ENCODE results near the gene TRAK2. TPM values are rescaled to one million over a fixed set of nuclear protein-coding genes. Genes with fewer than 3 reads are reported as not detected.

The TRAK2 gene
- total RNA-seq, 1 experiment from 2014 or later: 15.2 TPM

- no TSS peak for BruUV-seq (replicated peaks)
- no peaks in the 10 kb centered on the region for H3K27me3 ChIP-seq (ENCODE audit: insufficient read depth, low read length)
- H3K4me1 ChIP-seq (ENCODE audit: control insufficient read depth in 1 of 2, insufficient read depth in 2 of 2, low read length in 2 of 2): no peaks in the 10 kb centered on the region
- H3K9ac ChIP-seq (ENCODE audit: low read length): no peak overlapping the region
- no peaks in the 10 kb centered on the region for H3K9me3 ChIP-seq (ENCODE audit: control insufficient read depth in 1 of 2, insufficient read depth in 1 of 2, low read depth in 1 of 2, low read length in 2 of 2)
- H4K20me1 ChIP-seq (ENCODE audit: insufficient read depth): no peaks in the 10 kb centered on the region
- no peaks in the 10 kb centered on the region for H3K36me3 ChIP-seq (ENCODE audit: control insufficient read depth in 1 of 2, insufficient read depth in 2 of 2, low read length in 2 of 2)
- ATAC-seq: no peak
- H3K27ac ChIP-seq (ENCODE audit: low read depth, low read length): no peak overlapping the region
- no peak overlapping the region for H3K4me3 ChIP-seq (replicated peaks in 1 of 2; ENCODE audit: low read depth in 1 of 2, low read length in 2 of 2)
- H3K79me2 ChIP-seq (ENCODE audit: insufficient read depth, low read length): no peaks in the 10 kb centered on the region
- ChIA-PET POLR2A (no interaction called here), RAD21 (ENCODE audit: low non-redundant PET in 1 of 2, low total read pairs in 2 of 2, uncharacterized antibody in 2 of 2, unreplicated experiment in 2 of 2) (no interaction called here), CTCF (no interaction called here)
- H3K9me2 ChIP-seq (ENCODE audit: insufficient read depth): no peaks in the 10 kb centered on the region
- no peak for TF ChIP-seq ATF3 (IDR thresholded peaks at IDR 0.05)
- no peak for TF ChIP-seq ELF1 (IDR thresholded peaks at IDR 0.05; ENCODE audit: borderline replicate concordance, low read depth)
- TF ChIP-seq EZH2phosphoT487 (IDR thresholded peaks at IDR 0.05; ENCODE audit: borderline replicate concordance): no peak
- TF ChIP-seq MAX (IDR thresholded peaks at IDR 0.05): no peak
- no peak for TF ChIP-seq ZNF274 (IDR thresholded peaks at IDR 0.05; ENCODE audit: low read depth, low read length)
- no peak for TF ChIP-seq POLR2AphosphoS5 (IDR thresholded peaks at IDR 0.05; ENCODE audit: low read depth, low read length)
- TF ChIP-seq SRF (IDR thresholded peaks at IDR 0.05; ENCODE audit: low read depth): no peak
- no peak for TF ChIP-seq SIN3A (IDR thresholded peaks at IDR 0.05; ENCODE audit: low read depth)
- TF ChIP-seq CTCF (IDR thresholded peaks at IDR 0.05 in 2 of 3, conservative IDR thresholded peaks at IDR 0.05 in 1 of 3; ENCODE audit: borderline replicate concordance in 1 of 3, insufficient read depth in 1 of 3, low read depth in 2 of 3, low read length in 2 of 3): no peak
- no peak for TF ChIP-seq ZFX (IDR thresholded peaks at IDR 0.05)
- TF ChIP-seq SP1 (IDR thresholded peaks at IDR 0.05; ENCODE audit: low read depth): no peak
- no peak for TF ChIP-seq TCF7L2 (IDR thresholded peaks at IDR 0.05; ENCODE audit: borderline replicate concordance, extremely low read depth, insufficient read depth, insufficient read length)
- no peak overlapping the region for H3K4me2 ChIP-seq (ENCODE audit: low read length)
- no peak for DNase-seq (ENCODE audit: low read depth, low spot score)
- intact Hi-C loops (cut with micrococcal nuclease): no loop called here
- no peak overlapping the region for H2AFZ ChIP-seq (ENCODE audit: low read depth, low read length, poor library complexity, severe bottlenecking)
These were observed 25.3 kb downstream of the TRAK2 start for GRCh38 chr2:201425952-201426351.
